ENCODE data around the gene CR1L. TPM values are rescaled to one million over a fixed set of nuclear protein-coding genes. Genes with fewer than 3 reads are reported as not detected.

CR1L gene
- total and polyA plus RNA-seq, 9 of the 15 experiments (the other 6 are each of a cell fraction or from before 2014, with no cell fraction given): 10.1 to 74.8 (median 34.3) TPM

GRCh38 chr1:207649865-207650580 lies 5.1 kb downstream of the CR1L start (continued):
- TF ChIP-seq PURB (CRISPR knock-in tag; IDR thresholded peaks at IDR 0.05; ENCODE audit: low read depth): no peak
- TF ChIP-seq ATF7 (IDR thresholded peaks at IDR 0.05): peak; percentile 91
- TF ChIP-seq ZNF644 (tag; IDR thresholded peaks at IDR 0.05; ENCODE audit: low read depth): 0 out of 2 replicates have a peak, but pooled peaks have one; percentile 54
- no peak for TF ChIP-seq ATF1 (CRISPR knock-in tag; IDR thresholded peaks at IDR 0.05)
- peak; percentile 60 for TF ChIP-seq ATF1 (tag; IDR thresholded peaks at IDR 0.05)
- no peak for TF ChIP-seq ZKSCAN3 (CRISPR knock-in tag; IDR thresholded peaks at IDR 0.05)
- no peak for TF ChIP-seq SAFB (IDR thresholded peaks at IDR 0.05; ENCODE audit: borderline replicate concordance, low read depth, low read length)
- TF ChIP-seq ZNF282 (CRISPR knock-in tag; IDR thresholded peaks at IDR 0.05): no peak
- TF ChIP-seq ZNF57 (CRISPR knock-in tag; IDR thresholded peaks at IDR 0.05): no peak
- no peak for TF ChIP-seq SRSF7 (optimal IDR thresholded peaks at IDR 0.05; ENCODE audit: low read depth, low read length)
- TF ChIP-seq NR3C1 (CRISPR knock-in tag; IDR thresholded peaks at IDR 0.05): no peak
- TF ChIP-seq TEAD2 (tag; IDR thresholded peaks at IDR 0.05): no peak
- peak in 1 of 2 experiments; percentile 82; a peak in 1 of 3 replicates for TF ChIP-seq CBX3 (IDR thresholded peaks at IDR 0.05; ENCODE audit: borderline replicate concordance in 1 of 2, low read length in 2 of 2)
- no peak for TF ChIP-seq SMAD3 (CRISPR knock-in tag; conservative IDR thresholded peaks at IDR 0.05)
- TF ChIP-seq, protein P1, sequence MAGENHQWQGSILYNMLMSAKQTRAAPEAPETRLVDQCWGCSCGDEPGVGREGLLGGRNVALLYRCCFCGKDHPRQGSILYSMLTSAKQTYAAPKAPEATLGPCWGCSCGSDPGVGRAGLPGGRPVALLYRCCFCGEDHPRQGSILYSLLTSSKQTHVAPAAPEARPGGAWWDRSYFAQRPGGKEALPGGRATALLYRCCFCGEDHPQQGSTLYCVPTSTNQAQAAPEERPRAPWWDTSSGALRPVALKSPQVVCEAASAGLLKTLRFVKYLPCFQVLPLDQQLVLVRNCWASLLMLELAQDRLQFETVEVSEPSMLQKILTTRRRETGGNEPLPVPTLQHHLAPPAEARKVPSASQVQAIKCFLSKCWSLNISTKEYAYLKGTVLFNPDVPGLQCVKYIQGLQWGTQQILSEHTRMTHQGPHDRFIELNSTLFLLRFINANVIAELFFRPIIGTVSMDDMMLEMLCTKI (IDR thresholded peaks at IDR 0.05; ENCODE audit: partially characterized antibody): no peak
- TF ChIP-seq TEAD1 (CRISPR knock-in tag; IDR thresholded peaks at IDR 0.05): peak; percentile 71 to 82
- TF ChIP-seq IRF9 (tag; IDR thresholded peaks at IDR 0.05): no peak
- peak; percentile 94 for TF ChIP-seq LEF1 (IDR thresholded peaks at IDR 0.05)
- peak; percentile 92 for TF ChIP-seq NFIC (IDR thresholded peaks at IDR 0.05)
- peak; percentile 63 for TF ChIP-seq FOSL1 (tag; conservative IDR thresholded peaks at IDR 0.05)
- TF ChIP-seq, protein P2, sequence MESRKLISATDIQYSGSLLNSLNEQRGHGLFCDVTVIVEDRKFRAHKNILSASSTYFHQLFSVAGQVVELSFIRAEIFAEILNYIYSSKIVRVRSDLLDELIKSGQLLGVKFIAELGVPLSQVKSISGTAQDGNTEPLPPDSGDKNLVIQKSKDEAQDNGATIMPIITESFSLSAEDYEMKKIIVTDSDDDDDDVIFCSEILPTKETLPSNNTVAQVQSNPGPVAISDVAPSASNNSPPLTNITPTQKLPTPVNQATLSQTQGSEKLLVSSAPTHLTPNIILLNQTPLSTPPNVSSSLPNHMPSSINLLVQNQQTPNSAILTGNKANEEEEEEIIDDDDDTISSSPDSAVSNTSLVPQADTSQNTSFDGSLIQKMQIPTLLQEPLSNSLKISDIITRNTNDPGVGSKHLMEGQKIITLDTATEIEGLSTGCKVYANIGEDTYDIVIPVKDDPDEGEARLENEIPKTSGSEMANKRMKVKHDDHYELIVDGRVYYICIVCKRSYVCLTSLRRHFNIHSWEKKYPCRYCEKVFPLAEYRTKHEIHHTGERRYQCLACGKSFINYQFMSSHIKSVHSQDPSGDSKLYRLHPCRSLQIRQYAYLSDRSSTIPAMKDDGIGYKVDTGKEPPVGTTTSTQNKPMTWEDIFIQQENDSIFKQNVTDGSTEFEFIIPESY (CRISPR knock-in tag; IDR thresholded peaks at IDR 0.05): peak; percentile 38; the same call in 1 of the 2 replicates
- peak; percentile 75; the same call in 1 of the 2 replicates for TF ChIP-seq NCOA1 (IDR thresholded peaks at IDR 0.05; ENCODE audit: low read depth)

Data from K562 (cell line).